G401 (cell line): ENCODE results near the gene KLHDC9. TPM values are rescaled to one million over a fixed set of nuclear protein-coding genes. Genes with fewer than 3 reads are reported as not detected.

Experiments used
- total RNA-seq: library from RNA; depleted of rRNA; stranded (reverse); fragments of >200 nt; shearing (Covaris generic); gene quantifications from 2 replicates; pipeline ENCODE4 v1.2.3, GENCODE V29; 2014; rRNA removed

KLHDC9 gene
- total RNA-seq, 1 experiment from 2014 or later: 6.3 TPM

Other genes with a start within 250 kb of the KLHDC9 start
- gene CD244, start 235.5 kb upstream of the KLHDC9 start, total RNA-seq: not detected in 2 replicates
- not detected in 2 replicates for gene ITLN1, start 213.2 kb upstream of the KLHDC9 start, total RNA-seq
- not detected in 2 replicates for gene ITLN2, start 143.6 kb upstream of the KLHDC9 start, total RNA-seq
- gene F11R, start 77.2 kb upstream of the KLHDC9 start, total RNA-seq: 47.6 and 60.7 TPM in 2 replicates
- gene TSTD1, start 59.4 kb upstream of the KLHDC9 start, total RNA-seq: not detected in 2 replicates
- gene USF1, start 52.4 kb upstream of the KLHDC9 start, total RNA-seq: 95.1 and 108 TPM in 2 replicates
- gene ARHGAP30, start 28.5 kb upstream of the KLHDC9 start, total RNA-seq: 0.10 TPM in 1 of 2 replicates, not detected in the other
- gene NECTIN4, start 8.8 kb upstream of the KLHDC9 start, total RNA-seq: 0.80 and 2.4 TPM in 2 replicates
- gene PFDN2, start 19.7 kb downstream of the KLHDC9 start, total RNA-seq: 17.5 and 20.8 TPM in 2 replicates
- 19.4 and 22.3 TPM in 2 replicates for gene NIT1, start 19.7 kb downstream of the KLHDC9 start, total RNA-seq
- 22.9 and 48.1 TPM in 2 replicates for gene DEDD, start 34.3 kb downstream of the KLHDC9 start, total RNA-seq
- gene UFC1, start 55.6 kb downstream of the KLHDC9 start, total RNA-seq: 70.8 and 72.9 TPM in 2 replicates
- 3.3 and 8.3 TPM in 2 replicates for gene USP21, start 61.1 kb downstream of the KLHDC9 start, total RNA-seq
- gene PPOX, start 68.1 kb downstream of the KLHDC9 start, total RNA-seq: 22.7 and 27.2 TPM in 2 replicates
- gene B4GALT3, start 79.1 kb downstream of the KLHDC9 start, total RNA-seq: 19.4 and 27.9 TPM in 2 replicates
- gene ADAMTS4, start 100.7 kb downstream of the KLHDC9 start, total RNA-seq: 0.43 and 0.95 TPM in 2 replicates
- gene NDUFS2, start 104.0 kb downstream of the KLHDC9 start, total RNA-seq: 215 and 238 TPM in 2 replicates
- 0.49 TPM in 1 of 2 replicates, not detected in the other for gene FCER1G, start 116.9 kb downstream of the KLHDC9 start, total RNA-seq
- gene APOA2, start 125.3 kb downstream of the KLHDC9 start, total RNA-seq: not detected in 2 replicates
- 24.2 and 37.4 TPM in 2 replicates for gene TOMM40L, start 127.7 kb downstream of the KLHDC9 start, total RNA-seq
- not detected in 2 replicates for gene NR1I3, start 139.8 kb downstream of the KLHDC9 start, total RNA-seq
- not detected in 2 replicates for gene PCP4L1, start 160.4 kb downstream of the KLHDC9 start, total RNA-seq
- gene MPZ, start 211.6 kb downstream of the KLHDC9 start, total RNA-seq: 0.68 TPM in 1 of 2 replicates, not detected in the other
- 342 and 386 TPM in 2 replicates for gene SDHC, start 216.0 kb downstream of the KLHDC9 start, total RNA-seq